ENCODE results near the gene TNFRSF4. TPM values are rescaled to one million over a fixed set of nuclear protein-coding genes. Genes with fewer than 3 reads are reported as not detected.

Gene TNFRSF4
- total RNA-seq, 1 experiment from 2014 or later: 0.37 TPM

- Histone ChIP-seq H4K20me1 (ENCODE audit: insufficient read depth) (no peaks in the 10 kb centered on the region), H3K4me3 (replicated peaks in 1 of 2; ENCODE audit: low read depth in 1 of 2, low read length in 2 of 2) (no peak overlapping the region), H3K9ac (ENCODE audit: low read length) (no peak overlapping the region), H3K27ac (ENCODE audit: low read depth, low read length) (no peak overlapping the region), H2AFZ (ENCODE audit: low read depth, low read length, poor library complexity, severe bottlenecking) (no peak overlapping the region), H3K4me2 (ENCODE audit: low read length) (no peak overlapping the region), H3K79me2 (ENCODE audit: insufficient read depth, low read length) (peaks cover 8% of the 10 kb centered on the region; the same call in 1 of the 2 replicates), H3K9me2 (ENCODE audit: insufficient read depth) (no peaks in the 10 kb centered on the region), H3K27me3 (ENCODE audit: insufficient read depth, low read length) (no peaks in the 10 kb centered on the region), H3K4me1 (ENCODE audit: control insufficient read depth in 1 of 2, insufficient read depth in 2 of 2, low read length in 2 of 2) (peaks cover 25 to 38% of the 10 kb centered on the region in 2 experiments), H3K36me3 (ENCODE audit: control insufficient read depth in 1 of 2, insufficient read depth in 2 of 2, low read length in 2 of 2) (no peaks in the 10 kb centered on the region), H3K9me3 (ENCODE audit: control insufficient read depth in 1 of 2, insufficient read depth in 1 of 2, low read depth in 1 of 2, low read length in 2 of 2) (no peaks in the 10 kb centered on the region)
- CTCF ChIA-PET: no interaction called here
- TSS peak; percentile 72 for BruUV-seq (replicated peaks)
- DNase-seq (ENCODE audit: low read depth, low spot score): no peak
- TF ChIP-seq EGR1 (IDR thresholded peaks at IDR 0.05; ENCODE audit: low read depth) (no peak), SIN3A (IDR thresholded peaks at IDR 0.05; ENCODE audit: low read depth) (no peak), CTCF (IDR thresholded peaks at IDR 0.05 in 2 of 3, conservative IDR thresholded peaks at IDR 0.05 in 1 of 3; ENCODE audit: borderline replicate concordance in 1 of 3, insufficient read depth in 1 of 3, low read depth in 2 of 3, low read length in 2 of 3) (no peak), POLR2A (IDR thresholded peaks at IDR 0.05; ENCODE audit: borderline replicate concordance, extremely low read depth, insufficient read depth, insufficient read length) (no peak)
- POLR2A ChIA-PET: no interaction called here
- RAD21 ChIA-PET (ENCODE audit: low non-redundant PET in 1 of 2, low total read pairs in 2 of 2, uncharacterized antibody in 2 of 2, unreplicated experiment in 2 of 2): no interaction called here
- no peak for ATAC-seq
- intact Hi-C loops (cut with micrococcal nuclease): no loop called here
Observed at GRCh38 chr1:1203561-1204424, 10.2 kb downstream of the TNFRSF4 start.

DNA sequence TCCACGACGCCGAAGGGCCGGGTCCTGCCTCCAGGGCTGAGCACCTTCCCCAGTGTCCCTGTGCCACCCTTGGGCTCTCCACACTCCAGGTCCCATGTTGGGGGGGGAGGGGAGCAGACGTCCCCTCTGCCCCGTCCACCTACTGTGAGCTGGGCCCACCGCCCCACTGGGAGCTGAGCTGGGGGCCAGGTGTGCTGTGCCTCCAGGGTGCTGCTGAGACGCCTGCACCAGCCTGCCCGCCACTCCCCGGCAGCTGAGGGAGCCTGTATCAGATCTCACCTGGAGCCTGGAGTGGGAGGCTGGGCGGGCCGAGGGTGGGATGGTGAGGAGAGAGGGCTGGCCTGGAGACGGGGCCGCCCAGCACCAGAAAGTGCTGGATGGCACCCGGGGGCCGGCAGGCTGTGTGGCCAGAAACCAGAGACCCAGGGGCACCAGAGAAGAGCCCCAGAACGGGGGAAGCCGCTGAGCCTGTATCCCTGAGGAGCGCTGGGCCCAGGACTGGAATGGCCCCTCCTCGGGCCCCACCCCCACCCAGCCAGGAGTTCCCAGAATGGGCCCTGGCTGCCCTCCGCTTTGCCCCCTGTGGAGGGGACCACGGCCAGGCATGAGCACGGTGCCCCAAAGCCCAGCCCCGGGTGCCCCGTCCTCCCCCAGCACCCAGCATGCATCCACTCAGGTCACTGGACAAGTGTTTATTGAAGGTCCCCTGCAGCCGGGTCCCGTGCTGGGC lies 11.0 kb downstream of the TNFRSF4 start:
- H3K9ac ChIP-seq (ENCODE audit: low read length): no peak overlapping the region
- H3K4me2 ChIP-seq (ENCODE audit: low read length): no peak overlapping the region
- DNase-seq (ENCODE audit: low read depth, low spot score) (no peak), ATAC-seq (no peak)
- H3K27me3 ChIP-seq (ENCODE audit: insufficient read depth, low read length): no peaks in the 10 kb centered on the region
- H3K4me1 ChIP-seq (ENCODE audit: control insufficient read depth in 1 of 2, insufficient read depth in 2 of 2, low read length in 2 of 2): peaks cover 19 to 30% of the 10 kb centered on the region in 2 experiments
- ChIA-PET CTCF (no interaction called here), RAD21 (ENCODE audit: low non-redundant PET in 1 of 2, low total read pairs in 2 of 2, uncharacterized antibody in 2 of 2, unreplicated experiment in 2 of 2) (no interaction called here), POLR2A (no interaction called here)
- H3K79me2 ChIP-seq (ENCODE audit: insufficient read depth, low read length): peaks cover 8% of the 10 kb centered on the region; the same call in 1 of the 2 replicates
- no TSS peak for BruUV-seq (replicated peaks)
- H2AFZ ChIP-seq (ENCODE audit: low read depth, low read length, poor library complexity, severe bottlenecking): no peak overlapping the region
- H3K4me3 ChIP-seq (replicated peaks in 1 of 2; ENCODE audit: low read depth in 1 of 2, low read length in 2 of 2): no peak overlapping the region
- no peaks in the 10 kb centered on the region for H4K20me1 ChIP-seq (ENCODE audit: insufficient read depth)
- intact Hi-C loops (cut with micrococcal nuclease): no loop called here
- no peaks in the 10 kb centered on the region for H3K9me3 ChIP-seq (ENCODE audit: control insufficient read depth in 1 of 2, insufficient read depth in 1 of 2, low read depth in 1 of 2, low read length in 2 of 2)
- no peaks in the 10 kb centered on the region for H3K36me3 ChIP-seq (ENCODE audit: control insufficient read depth in 1 of 2, insufficient read depth in 2 of 2, low read length in 2 of 2)
- H3K27ac ChIP-seq (ENCODE audit: low read depth, low read length): no peak overlapping the region
- no peaks in the 10 kb centered on the region for H3K9me2 ChIP-seq (ENCODE audit: insufficient read depth)
- no peak for TF ChIP-seq ZFX (IDR thresholded peaks at IDR 0.05)
- no peak for TF ChIP-seq CEBPB (IDR thresholded peaks at IDR 0.05; ENCODE audit: low read depth)
- no peak for TF ChIP-seq EGR1 (IDR thresholded peaks at IDR 0.05; ENCODE audit: low read depth)
- TF ChIP-seq FOSL1 (IDR thresholded peaks at IDR 0.05; ENCODE audit: low read depth): no peak
- TF ChIP-seq, protein P1, sequence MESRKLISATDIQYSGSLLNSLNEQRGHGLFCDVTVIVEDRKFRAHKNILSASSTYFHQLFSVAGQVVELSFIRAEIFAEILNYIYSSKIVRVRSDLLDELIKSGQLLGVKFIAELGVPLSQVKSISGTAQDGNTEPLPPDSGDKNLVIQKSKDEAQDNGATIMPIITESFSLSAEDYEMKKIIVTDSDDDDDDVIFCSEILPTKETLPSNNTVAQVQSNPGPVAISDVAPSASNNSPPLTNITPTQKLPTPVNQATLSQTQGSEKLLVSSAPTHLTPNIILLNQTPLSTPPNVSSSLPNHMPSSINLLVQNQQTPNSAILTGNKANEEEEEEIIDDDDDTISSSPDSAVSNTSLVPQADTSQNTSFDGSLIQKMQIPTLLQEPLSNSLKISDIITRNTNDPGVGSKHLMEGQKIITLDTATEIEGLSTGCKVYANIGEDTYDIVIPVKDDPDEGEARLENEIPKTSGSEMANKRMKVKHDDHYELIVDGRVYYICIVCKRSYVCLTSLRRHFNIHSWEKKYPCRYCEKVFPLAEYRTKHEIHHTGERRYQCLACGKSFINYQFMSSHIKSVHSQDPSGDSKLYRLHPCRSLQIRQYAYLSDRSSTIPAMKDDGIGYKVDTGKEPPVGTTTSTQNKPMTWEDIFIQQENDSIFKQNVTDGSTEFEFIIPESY (IDR thresholded peaks at IDR 0.05; ENCODE audit: extremely low read depth, insufficient replicate concordance, low read length): no peak
- no peak for TF ChIP-seq MAX (IDR thresholded peaks at IDR 0.05)
- no peak for TF ChIP-seq ATF3 (IDR thresholded peaks at IDR 0.05)
- no peak for TF ChIP-seq SP1 (IDR thresholded peaks at IDR 0.05; ENCODE audit: low read depth)
- TF ChIP-seq JUND (IDR thresholded peaks at IDR 0.05): no peak
- no peak for TF ChIP-seq CBX3 (IDR thresholded peaks at IDR 0.05; ENCODE audit: low read depth)
- no peak for TF ChIP-seq RAD21 (IDR thresholded peaks at IDR 0.05; ENCODE audit: low read depth)
- TF ChIP-seq POLR2A (IDR thresholded peaks at IDR 0.05; ENCODE audit: borderline replicate concordance, extremely low read depth, insufficient read depth, insufficient read length): no peak
- no peak for TF ChIP-seq EZH2 (IDR thresholded peaks at IDR 0.05)

Data from HCT116 (cell line).